Measurements from ENCODE around the gene PIP4P1.

Gene PIP4P1

GRCh38 chr14:20435582-20436362 lies 25.5 kb downstream of the PIP4P1 start, which contains the start of gene KLHL33:
KLHL33 (minus strand) TSS chr14:20436166; CDS start chr14:20435811, 355 bp downstream.
- DNase-seq (ENCODE audit: low read depth) = no peak

GRCh38 chr14:20434701-20435581 lies 26.3 kb downstream of the PIP4P1 start:
- DNase-seq (ENCODE audit: low read depth) = no peak

DNA sequence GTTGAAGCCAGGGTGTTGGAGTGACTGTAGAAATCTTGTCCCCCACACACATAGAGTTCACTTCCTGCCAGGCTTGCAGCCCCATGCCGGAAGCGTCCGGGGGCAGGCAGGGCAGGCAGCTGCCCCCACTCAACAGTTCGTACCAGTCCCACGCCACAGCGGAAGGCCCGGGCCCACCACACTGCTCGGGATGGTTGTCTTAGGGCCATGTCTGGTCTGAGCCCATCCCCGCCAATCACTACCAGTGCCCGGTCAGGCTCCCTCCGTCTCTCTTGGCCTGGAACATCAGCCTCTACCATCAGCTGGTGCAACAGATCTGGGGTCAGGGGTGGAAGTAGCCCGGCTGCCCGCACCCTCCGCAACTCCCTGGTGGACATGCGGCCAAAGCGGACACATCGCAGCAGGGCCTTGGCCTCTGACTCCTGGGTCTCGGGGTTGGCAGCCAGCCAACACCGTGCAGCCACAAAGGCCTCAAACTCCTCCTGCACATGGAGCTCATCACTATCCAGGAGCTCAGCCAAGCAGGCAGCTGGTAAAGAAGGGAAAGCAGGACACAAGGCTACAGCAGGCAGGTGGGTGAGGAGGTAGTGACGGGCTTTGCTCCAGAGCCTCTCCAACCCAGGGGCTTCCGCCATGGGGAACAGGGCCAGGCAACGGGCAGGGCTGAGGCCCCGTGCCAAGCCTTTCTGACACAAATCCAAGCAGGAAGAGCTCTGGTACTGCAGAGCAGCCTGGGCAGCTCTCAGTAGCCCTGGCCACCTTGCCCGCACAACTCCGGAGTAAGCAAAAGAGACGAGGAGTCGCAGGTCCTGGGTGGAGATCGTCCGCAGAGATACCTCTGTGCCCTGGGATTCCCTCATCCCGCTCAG lies 31.2 kb downstream of the PIP4P1 start:
- no peak for DNase-seq (ENCODE audit: low read depth)

GRCh38 chr14:20428802-20429201 lies 32.4 kb downstream of the PIP4P1 start:
- no peak for DNase-seq (ENCODE audit: low read depth)

- DNase-seq (ENCODE audit: low read depth) = no peak
Observed at GRCh38 chr14:20428010-20428365, 33.2 kb downstream of the PIP4P1 start.

GRCh38 chr14:20427231-20428009 lies 33.8 kb downstream of the PIP4P1 start:
- DNase-seq (ENCODE audit: low read depth) = peak; percentile 71

DNA sequence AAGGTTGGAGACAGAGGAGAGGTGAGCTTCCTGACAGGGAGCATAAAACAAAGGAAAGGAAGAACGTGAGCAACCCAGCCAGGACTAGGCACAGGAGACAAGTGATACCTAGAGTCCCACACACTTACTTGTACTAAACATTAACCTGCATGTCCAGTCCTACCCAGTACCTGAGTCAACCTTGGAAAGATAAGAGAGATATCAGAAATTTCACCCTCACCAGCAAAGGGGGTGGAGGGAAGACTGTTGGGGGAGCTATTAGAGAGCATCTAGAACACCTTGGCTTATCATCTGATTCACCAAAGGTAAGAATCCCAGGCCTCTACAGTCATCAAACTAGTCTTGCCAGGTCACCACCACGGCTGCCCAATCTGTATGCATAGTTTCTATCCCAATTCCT lies 36.4 kb downstream of the PIP4P1 start:
- DNase-seq (ENCODE audit: low read depth) = no peak

GRCh38 chr14:20422886-20423285 lies 38.3 kb downstream of the PIP4P1 start:
- no peak for DNase-seq (ENCODE audit: low read depth)

GRCh38 chr14:20421267-20421666 lies 40.0 kb downstream of the PIP4P1 start:
- no peak for DNase-seq (ENCODE audit: low read depth)

DNA sequence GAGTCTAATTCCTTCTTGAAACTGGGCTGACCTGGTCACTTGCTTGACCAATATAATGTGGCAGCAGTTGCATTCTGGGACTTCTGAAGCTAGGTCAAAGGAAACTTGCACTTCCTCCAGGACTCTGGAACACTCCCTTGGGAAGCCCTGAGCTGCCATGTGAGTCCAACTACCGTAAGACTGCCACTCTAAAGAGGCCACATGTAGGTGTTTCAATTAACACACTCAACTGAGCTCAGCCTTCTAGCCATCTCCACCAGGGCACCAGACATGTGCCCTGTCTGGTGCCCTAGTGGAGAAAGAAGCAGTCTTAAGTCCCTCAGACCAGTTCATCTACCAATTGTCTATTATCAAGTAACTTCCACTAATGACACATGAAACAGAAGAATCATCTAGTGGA lies 41.8 kb downstream of the PIP4P1 start:
- no peak for DNase-seq (ENCODE audit: low read depth)

DNA sequence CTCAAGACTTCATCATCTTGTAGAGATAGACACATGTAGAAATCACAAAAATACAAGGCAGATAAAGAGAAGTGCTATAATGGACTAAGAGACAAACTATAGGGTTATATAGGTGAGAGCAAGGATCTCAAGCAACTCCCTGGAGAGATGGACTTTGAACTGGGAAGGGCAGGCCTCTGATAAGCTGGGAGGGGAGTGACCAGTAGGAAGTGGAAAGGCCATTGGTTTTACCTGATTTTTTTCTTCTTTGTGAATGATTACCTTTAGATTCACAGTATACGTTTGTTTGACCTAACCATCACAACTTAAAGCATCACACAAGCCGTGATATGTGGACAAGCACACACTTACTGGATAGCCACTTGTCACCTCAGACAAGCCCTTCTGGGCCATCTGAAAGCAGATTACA lies 42.7 kb downstream of the PIP4P1 start:
- DNase-seq (ENCODE audit: low read depth) = no peak

DNA sequence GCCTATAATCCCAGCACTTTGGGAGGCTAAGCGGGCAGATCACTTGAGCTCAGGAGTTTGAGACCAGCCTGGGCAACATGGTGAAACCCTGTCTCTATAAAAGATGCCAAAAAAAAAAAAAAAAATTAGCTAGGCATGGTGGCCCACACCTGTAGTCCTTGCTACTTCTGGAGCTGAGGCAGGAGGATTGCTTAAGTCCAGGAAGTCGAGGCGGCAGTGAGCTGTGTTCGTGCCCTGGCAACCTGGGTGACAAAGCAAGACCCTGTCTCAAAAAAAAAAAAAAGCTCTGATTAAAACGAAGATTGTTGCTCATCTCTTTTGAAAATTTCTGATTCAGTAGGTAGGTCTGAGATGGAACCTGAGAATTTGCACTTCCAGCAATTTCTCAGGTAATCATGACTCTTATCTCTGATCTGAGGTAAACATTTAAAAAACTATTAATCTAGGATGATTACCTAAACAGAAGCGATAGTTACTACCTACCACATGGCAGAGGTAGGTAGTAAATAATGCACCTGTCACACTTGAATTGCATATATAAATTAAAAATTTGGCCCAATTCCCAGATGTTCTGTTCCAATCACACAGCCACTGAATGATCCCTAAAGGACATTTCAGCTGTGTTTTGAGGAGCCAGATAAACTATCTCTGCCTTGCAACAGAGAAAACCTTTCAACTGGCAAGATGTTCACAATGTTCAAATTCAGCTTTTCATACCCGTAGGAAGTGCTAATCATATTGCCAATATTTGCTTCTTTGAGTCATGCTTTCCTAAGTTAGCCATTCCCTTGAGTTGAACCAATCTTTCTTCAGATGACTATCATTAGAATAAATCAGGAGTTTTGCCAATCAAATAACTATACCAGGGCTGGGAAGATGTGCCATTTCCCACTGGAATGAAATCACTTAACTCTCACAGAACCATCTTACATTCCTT lies 43.7 kb downstream of the PIP4P1 start:
- DNase-seq (ENCODE audit: low read depth) = no peak

- DNase-seq (ENCODE audit: low read depth) = no peak
Observed at GRCh38 chr14:20416223-20416622, 45.0 kb downstream of the PIP4P1 start.

DNA sequence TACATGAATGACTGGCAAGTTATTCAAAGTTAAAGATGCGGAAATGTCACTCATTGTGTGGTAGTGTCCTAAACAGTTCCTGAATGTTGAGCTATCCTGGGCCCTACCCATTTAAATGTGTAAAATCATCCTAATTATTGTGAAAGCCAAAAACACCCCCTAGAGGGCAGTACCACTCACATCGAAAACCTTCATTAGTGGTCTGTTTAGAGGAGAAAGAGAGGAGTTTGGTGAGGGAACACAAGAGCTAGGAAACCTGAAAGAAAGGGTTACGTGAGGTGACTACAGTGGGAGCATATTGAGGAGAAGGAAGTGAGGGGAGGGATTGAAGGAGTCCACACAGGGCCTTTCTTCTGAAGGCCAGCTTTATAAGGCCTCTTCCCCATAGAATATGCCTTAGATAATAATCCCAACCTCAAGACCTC lies 45.4 kb downstream of the PIP4P1 start:
- peak; percentile 54 for DNase-seq (ENCODE audit: low read depth)

GRCh38 chr14:20413744-20414082 lies 47.5 kb downstream of the PIP4P1 start:
- DNase-seq (ENCODE audit: low read depth) = peak; percentile 32

DNA sequence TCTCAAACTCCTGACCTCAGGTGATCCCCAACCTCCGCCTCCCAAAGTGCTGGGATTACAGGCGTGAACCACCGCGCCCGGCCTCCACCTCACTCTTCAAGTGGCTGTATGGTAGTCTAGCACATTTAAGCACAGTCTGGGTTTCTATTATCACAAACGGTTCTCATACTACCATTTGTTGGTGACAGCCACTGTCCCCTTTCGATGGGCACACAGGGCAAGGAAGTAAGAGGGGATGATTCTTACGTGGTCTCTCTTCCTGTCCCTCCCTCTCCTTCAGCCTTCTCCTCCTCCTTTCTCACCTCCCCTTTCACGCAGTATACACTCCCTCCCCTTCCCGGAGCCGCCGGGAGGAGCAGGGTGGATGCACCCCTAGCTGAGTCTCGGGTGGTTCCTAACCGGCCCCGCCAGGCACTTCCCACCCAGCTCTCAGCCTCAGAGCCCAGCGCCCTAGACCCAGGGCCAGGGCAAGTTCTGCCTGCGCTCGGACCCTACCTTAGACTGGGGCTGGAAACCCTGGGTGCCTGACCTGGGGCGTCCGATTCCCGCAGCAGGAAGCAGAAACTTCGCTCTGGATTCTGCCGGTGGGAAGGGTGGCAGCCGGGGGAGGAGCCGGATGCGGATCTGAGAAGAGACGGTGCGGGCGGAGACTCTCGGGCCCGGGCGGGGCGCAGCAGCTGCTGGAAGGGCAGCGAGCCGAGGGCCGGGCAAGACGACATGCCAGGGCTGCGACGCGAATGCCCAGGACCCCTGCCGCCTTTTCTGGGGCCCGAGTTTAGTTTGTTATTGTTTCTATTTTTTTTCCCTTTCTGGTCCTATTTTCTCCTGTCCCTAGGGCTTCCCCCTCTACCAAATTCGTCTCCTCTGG lies 48.1 kb downstream of the PIP4P1 start, which contains the start of gene TEP1:
Gene TEP1 (minus strand): TSS at position 626 of the 868 bp plus-strand sequence. CDS start 5,062 bp downstream, outside the sequence.
- DNase-seq (ENCODE audit: low read depth) = peak; percentile 86

DNA sequence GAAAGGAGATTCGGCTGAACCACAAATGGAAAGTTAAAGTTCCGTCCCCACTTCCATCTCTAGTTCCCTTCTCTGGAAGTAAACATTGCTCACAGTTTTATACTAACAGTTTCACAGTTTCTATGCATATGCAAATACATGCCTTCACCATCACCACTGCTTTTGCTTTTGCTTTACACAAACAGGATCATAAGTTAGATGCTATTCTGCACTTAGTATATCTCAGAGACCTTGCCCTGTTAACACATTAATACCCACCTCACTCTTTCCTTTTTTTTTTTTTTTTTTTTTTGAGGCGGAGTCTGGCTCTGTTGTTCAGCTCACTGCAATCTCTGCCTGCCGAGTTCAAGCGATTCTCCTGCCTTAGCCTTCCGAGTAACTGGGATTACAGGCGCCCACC lies 48.8 kb downstream of the PIP4P1 start:
- DNase-seq (ENCODE audit: low read depth) = peak; percentile 23

DNA sequence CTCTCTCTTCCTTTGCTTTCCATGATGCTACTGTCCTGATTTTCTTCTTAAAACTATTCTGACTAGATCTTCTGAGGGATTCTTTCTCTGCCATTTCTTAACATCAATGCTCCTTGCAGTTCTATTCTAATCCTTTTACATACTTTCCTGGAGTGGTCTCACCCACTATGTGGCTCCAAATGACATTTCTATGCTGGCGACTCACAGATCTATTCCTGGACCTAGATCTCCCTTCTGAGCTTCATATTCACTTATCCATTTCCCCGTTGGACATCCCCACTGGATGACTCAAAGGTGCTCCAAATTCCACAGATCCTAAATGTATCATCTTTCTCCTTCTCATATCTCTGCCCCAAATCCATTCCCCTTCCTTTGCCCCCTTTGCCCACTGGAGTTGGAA lies 52.0 kb downstream of the PIP4P1 start:
- DNase-seq (ENCODE audit: low read depth) = peak; percentile 32

Measured in iris pigment epithelial cell (primary cell).